DOHH2 (cell line): ENCODE results near the gene ACVR1B.

ENCODE experiments used
- H3F3A ChIP-seq: fragments of 200-600 bp; sonication (generic), shearing (Covaris generic); 2 replicates; pipeline ENCODE4 v1.6.0; 2016; ENCODE audit warnings: antibody characterized with exemption, mild to moderate bottlenecking; ENCODE audit not compliant: control insufficient read depth, insufficient read depth
- H3K27ac ChIP-seq: fragments of 200-600 bp; sonication (generic); 2 replicates; pipeline ENCODE4 v1.5.1; 2014; ENCODE audit warnings: low read depth, mild to moderate bottlenecking, low read length, moderate library complexity
- H3K27me3 ChIP-seq: fragments of 200-600 bp; sonication (generic); 2 replicates; pipeline ENCODE4 v1.6.1; 2014; ENCODE audit warnings: mild to moderate bottlenecking, low read length, mixed read lengths; ENCODE audit not compliant: control insufficient read depth
- H3K36me3 ChIP-seq: fragments of 200-600 bp; sonication (generic); 2 replicates; pipeline ENCODE4 v1.6.1; 2014; ENCODE audit warnings: mild to moderate bottlenecking, low read length, moderate library complexity, mixed read lengths; ENCODE audit not compliant: control insufficient read depth
- H3K4me1 ChIP-seq: fragments of 200-600 bp; sonication (generic); 2 replicates; pipeline ENCODE4 v1.6.1; 2014; ENCODE audit warnings: mild to moderate bottlenecking, low read length, mixed read lengths; ENCODE audit not compliant: control insufficient read depth
- H3K4me2 ChIP-seq: fragments of 200-600 bp; sonication (generic); 2 replicates; pipeline ENCODE4 v1.6.0; 2014; ENCODE audit warnings: mild to moderate bottlenecking, low read length, moderate library complexity
- H3K4me3 ChIP-seq: fragments of 200-600 bp; sonication (generic); 2 replicates; pipeline ENCODE4 v1.5.1; 2014; ENCODE audit warnings: mild to moderate bottlenecking, low read length, mixed read lengths
- H3K79me2 ChIP-seq: fragments of 200-600 bp; sonication (generic); 2 replicates; pipeline ENCODE4 v1.6.1; 2014; ENCODE audit warnings: mild to moderate bottlenecking, low read length, mixed read lengths; ENCODE audit not compliant: control insufficient read depth
- H3K9me2 ChIP-seq: fragments of 200-600 bp; sonication (generic); replicated peaks from 2 replicates; pipeline ENCODE4 v1.6.1; 2014; ENCODE audit warnings: mild to moderate bottlenecking, low read length, mixed read lengths; ENCODE audit not compliant: control insufficient read depth
- H3K9me3 ChIP-seq: fragments of 200-600 bp; sonication (generic); 2 replicates; pipeline ENCODE4 v1.6.1; 2014; ENCODE audit warnings: antibody characterized with exemption, low read length, mixed read lengths; ENCODE audit not compliant: control insufficient read depth, insufficient read depth
- H4K20me1 ChIP-seq: fragments of 200-600 bp; sonication (generic); 2 replicates; pipeline ENCODE4 v1.6.0; 2014; ENCODE audit warnings: low read depth, mild to moderate bottlenecking, antibody characterized with exemption, low read length, moderate library complexity; ENCODE audit not compliant: control insufficient read depth, insufficient read depth
- EZH2phosphoT487 ChIP-seq: fragments of 200-600 bp; sonication (generic); IDR thresholded peaks from 2 replicates; pipeline ENCODE4 v1.6.1; 2017; ENCODE audit warnings: borderline replicate concordance, mild to moderate bottlenecking, antibody characterized with exemption, low read length, moderate library complexity, mixed read lengths
- TF ChIP-seq, protein P1 (sequence below): fragments of 200-600 bp; sonication (generic); IDR thresholded peaks from one replicate; pipeline ENCODE4 v1.5.1; 2014; ENCODE audit warnings: antibody characterized with exemption, mild to moderate bottlenecking, low read depth, low read length; ENCODE audit not compliant: poor library complexity, severe bottlenecking

The ACVR1B gene

DNA sequence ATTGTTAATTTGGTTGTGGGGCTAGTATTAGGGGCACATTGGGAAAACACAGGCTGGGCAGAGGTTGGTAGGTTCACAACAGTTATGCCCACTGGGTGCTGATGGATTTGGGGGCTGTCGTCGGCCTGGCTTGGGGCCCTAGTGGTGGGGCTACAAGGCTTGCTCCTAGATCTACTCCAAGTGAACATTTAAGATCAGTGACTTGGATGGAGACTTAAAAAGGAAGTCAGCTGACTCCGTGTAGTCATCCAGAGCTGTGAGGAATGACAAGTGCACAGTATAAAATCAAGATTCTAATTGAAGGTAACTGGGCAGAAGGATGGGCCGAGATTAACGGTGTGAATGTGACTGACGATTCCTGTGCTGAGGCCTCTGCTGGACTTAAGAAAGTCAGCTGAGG is 86.9 kb downstream of the ACVR1B start:
- TF ChIP-seq, protein P1, sequence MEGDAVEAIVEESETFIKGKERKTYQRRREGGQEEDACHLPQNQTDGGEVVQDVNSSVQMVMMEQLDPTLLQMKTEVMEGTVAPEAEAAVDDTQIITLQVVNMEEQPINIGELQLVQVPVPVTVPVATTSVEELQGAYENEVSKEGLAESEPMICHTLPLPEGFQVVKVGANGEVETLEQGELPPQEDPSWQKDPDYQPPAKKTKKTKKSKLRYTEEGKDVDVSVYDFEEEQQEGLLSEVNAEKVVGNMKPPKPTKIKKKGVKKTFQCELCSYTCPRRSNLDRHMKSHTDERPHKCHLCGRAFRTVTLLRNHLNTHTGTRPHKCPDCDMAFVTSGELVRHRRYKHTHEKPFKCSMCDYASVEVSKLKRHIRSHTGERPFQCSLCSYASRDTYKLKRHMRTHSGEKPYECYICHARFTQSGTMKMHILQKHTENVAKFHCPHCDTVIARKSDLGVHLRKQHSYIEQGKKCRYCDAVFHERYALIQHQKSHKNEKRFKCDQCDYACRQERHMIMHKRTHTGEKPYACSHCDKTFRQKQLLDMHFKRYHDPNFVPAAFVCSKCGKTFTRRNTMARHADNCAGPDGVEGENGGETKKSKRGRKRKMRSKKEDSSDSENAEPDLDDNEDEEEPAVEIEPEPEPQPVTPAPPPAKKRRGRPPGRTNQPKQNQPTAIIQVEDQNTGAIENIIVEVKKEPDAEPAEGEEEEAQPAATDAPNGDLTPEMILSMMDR = no peak
- TF ChIP-seq EZH2phosphoT487 = no peak
- Histone ChIP-seq H3K27me3 (no peaks in the 10 kb centered on the region), H3K27ac (no peak overlapping the region), H3K4me3 (peak overlapping the region; percentile 87), H4K20me1 (no peaks in the 10 kb centered on the region), H3K79me2 (peaks cover 39% of the 10 kb centered on the region), H3K4me2 (peak overlapping the region; percentile 82), H3K9me2 (no peaks in the 10 kb centered on the region), H3K4me1 (peaks cover 86% of the 10 kb centered on the region), H3K36me3 (peaks cover 15% of the 10 kb centered on the region; the same call in 1 of the 2 replicates), H3F3A (peaks cover 17% of the 10 kb centered on the region), H3K9me3 (no peaks in the 10 kb centered on the region)

DNA sequence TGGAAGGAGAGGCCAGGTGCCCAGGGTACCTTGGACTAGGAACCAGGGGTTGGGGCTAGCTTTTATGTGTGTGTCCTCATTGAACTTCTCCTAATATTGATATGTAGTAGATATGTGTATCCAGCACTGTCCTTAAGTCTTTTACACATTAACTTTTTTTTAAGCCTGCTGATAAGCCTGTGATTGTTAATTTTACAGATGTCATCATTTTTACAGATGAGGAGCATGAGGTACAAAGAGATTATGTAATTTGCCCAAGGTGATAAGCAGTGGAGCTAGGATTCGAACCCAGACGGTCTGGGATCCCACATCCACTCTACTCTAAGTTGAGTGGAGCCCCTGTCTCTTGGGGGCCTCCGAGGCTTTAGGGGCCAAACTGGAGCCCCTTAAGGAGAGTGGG is 89.5 kb downstream of the ACVR1B start:
- Histone ChIP-seq H3K4me3 (no peak overlapping the region), H3K9me3 (no peaks in the 10 kb centered on the region), H3K4me2 (peak overlapping the region; percentile 91), H3K79me2 (peaks cover 39% of the 10 kb centered on the region), H3K9me2 (no peaks in the 10 kb centered on the region), H3K27me3 (no peaks in the 10 kb centered on the region), H3K36me3 (peaks cover 20% of the 10 kb centered on the region; the same call in 1 of the 2 replicates), H4K20me1 (no peaks in the 10 kb centered on the region), H3F3A (peaks cover 7% of the 10 kb centered on the region; the same call in 1 of the 2 replicates), H3K4me1 (peaks cover 72% of the 10 kb centered on the region), H3K27ac (no peak overlapping the region)
- TF ChIP-seq EZH2phosphoT487 = no peak
- TF ChIP-seq, protein P1 = no peak

DNA sequence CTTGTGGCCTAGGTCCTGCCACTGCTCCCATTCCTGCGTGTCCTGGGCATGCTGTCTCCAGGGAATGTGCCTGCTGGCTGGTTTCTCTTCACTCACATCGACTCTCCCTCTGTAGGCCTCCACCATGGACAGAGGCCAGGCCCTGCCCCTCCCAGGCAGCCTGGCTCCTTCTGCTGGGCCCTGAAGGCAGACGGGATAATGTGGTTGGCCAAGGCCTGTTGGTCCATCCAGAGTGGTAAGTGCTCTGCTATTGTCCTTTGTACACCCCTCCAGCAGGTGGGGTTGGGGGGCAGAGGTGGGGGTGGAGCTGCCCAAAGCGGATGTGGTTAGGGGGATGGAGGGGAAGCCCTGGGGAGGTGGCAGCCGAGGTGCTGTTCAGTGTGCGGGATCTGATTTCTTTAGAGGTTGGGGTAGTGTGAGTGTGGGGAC is 90.2 kb downstream of the ACVR1B start:
- Histone ChIP-seq H3K79me2 (peaks cover 39% of the 10 kb centered on the region), H3K4me1 (peaks cover 65% of the 10 kb centered on the region), H3K9me3 (no peaks in the 10 kb centered on the region), H3F3A (0 out of 2 replicates have a peak, but pooled peaks cover 4% of the 10 kb centered on the region), H3K36me3 (peaks cover 20% of the 10 kb centered on the region; the same call in 1 of the 2 replicates), H3K4me2 (peak overlapping the region; percentile 91), H4K20me1 (no peaks in the 10 kb centered on the region), H3K27me3 (no peaks in the 10 kb centered on the region), H3K9me2 (no peaks in the 10 kb centered on the region), H3K27ac (peak overlapping the region; percentile 60), H3K4me3 (peak overlapping the region; percentile 71)
- TF ChIP-seq, protein P1 = peak; percentile 64
- TF ChIP-seq EZH2phosphoT487 = no peak
